Hepatocyte (in vitro differentiated cells): Measurements from ENCODE around the gene ZNF26. TPM values are rescaled to one million over a fixed set of nuclear protein-coding genes. Genes with fewer than 3 reads are reported as not detected.
"Not testable (repeated sequence)": the region's sequence is repeated elsewhere in the genome, so short reads cannot be mapped to it uniquely, and the experiment has no call there.

Source experiments
- DNase-seq: peaks from one replicate; pipeline ENCODE4 v3.0.0-alpha.2; 2016; ENCODE audit warnings: low spot score
- H2AFZ ChIP-seq: fragments of 200-600 bp; sonication (generic); 2 replicates; pipeline ENCODE4 v1.6.0; 2016; ENCODE audit warnings: antibody characterized with exemption, mild to moderate bottlenecking
- H3K27ac ChIP-seq: fragments of 200-600 bp; sonication (generic); 2 replicates; pipeline ENCODE4 v1.5.1; 2016; ENCODE audit warnings: mild to moderate bottlenecking
- H3K27me3 ChIP-seq: fragments of 200-600 bp; sonication (generic); 2 replicates; pipeline ENCODE4 v1.6.1; 2016
- H3K36me3 ChIP-seq: fragments of 200-600 bp; sonication (generic); replicated peaks from 2 replicates; pipeline ENCODE4 v1.5.1; 2016; ENCODE audit warnings: low read depth; ENCODE audit not compliant: insufficient read depth
- H3K4me1 ChIP-seq: fragments of 200-600 bp; sonication (generic); 2 replicates; pipeline ENCODE4 v1.5.1; 2016; ENCODE audit warnings: mild to moderate bottlenecking, moderate library complexity; ENCODE audit not compliant: insufficient read depth
- H3K4me2 ChIP-seq: fragments of 200-600 bp; sonication (generic); 2 replicates; pipeline ENCODE4 v1.6.0; 2016
- H3K4me3 ChIP-seq: fragments of 200-600 bp; sonication (generic); 2 replicates; pipeline ENCODE4 v1.5.1; 2016; ENCODE audit warnings: mild to moderate bottlenecking
- H3K79me2 ChIP-seq: fragments of 200-600 bp; sonication (generic); 2 replicates; pipeline ENCODE4 v1.6.0; 2017; ENCODE audit warnings: mild to moderate bottlenecking
- H3K9me2 ChIP-seq: fragments of 200-600 bp; sonication (generic); replicated peaks from 2 replicates; pipeline ENCODE4 v1.6.0; 2017; ENCODE audit warnings: mild to moderate bottlenecking; ENCODE audit not compliant: insufficient read depth
- H3K9me3 ChIP-seq: fragments of 200-600 bp; sonication (generic); 2 replicates; pipeline ENCODE4 v1.5.1; 2016; ENCODE audit warnings: low read depth, mild to moderate bottlenecking
- H4K20me1 ChIP-seq: fragments of 200-600 bp; sonication (generic); 2 replicates; pipeline ENCODE4 v1.6.0; 2016; ENCODE audit warnings: mild to moderate bottlenecking; ENCODE audit not compliant: insufficient read depth, poor library complexity, severe bottlenecking
- EZH2 ChIP-seq: fragments of 200-600 bp; sonication (generic); IDR thresholded peaks from 2 replicates; pipeline ENCODE4 v1.6.1; 2016; ENCODE audit warnings: antibody characterized with exemption, mild to moderate bottlenecking, borderline replicate concordance
- EZH2phosphoT487 ChIP-seq: fragments of 200-600 bp; sonication (generic); IDR thresholded peaks from one replicate; pipeline ENCODE4 v1.6.1; 2018; ENCODE audit warnings: antibody characterized with exemption, mild to moderate bottlenecking, low read depth, moderate library complexity; ENCODE audit not compliant: unreplicated experiment, severe bottlenecking
- WGBS: methylation state at CpG from one replicate; pipeline ENCODE4 v1.1.6; 2016; ENCODE audit warnings: low lambda C conversion rate; ENCODE audit errors: missing lambda C conversion rate; 5-methylcytosine and 5-hydroxymethylcytosine counted together
- polyA plus RNA-seq: library from polyadenylated mRNA; unstranded; fragments of >200 nt; fragmentation: Nextera tagmentation; extraction: Ambion mirVana; gene quantifications from 2 replicates; pipeline ENCODE4 v1.2.1, GENCODE V29; 2016
- total RNA-seq: library from RNA; depleted of rRNA; stranded (reverse); fragments of >200 nt; gene quantifications from 2 replicates; pipeline ENCODE4 v1.2.3, GENCODE V29; 2014
- TF ChIP-seq, protein P1 (sequence below): fragments of 200-600 bp; sonication (generic); IDR thresholded peaks from 2 replicates; pipeline ENCODE4 v1.5.1; 2016; ENCODE audit warnings: antibody characterized with exemption, mild to moderate bottlenecking; ENCODE audit not compliant: poor library complexity

Gene ZNF26
- total and polyA plus RNA-seq, 2 experiments from 2014 or later: 5.3 to 15.2 TPM

DNA sequence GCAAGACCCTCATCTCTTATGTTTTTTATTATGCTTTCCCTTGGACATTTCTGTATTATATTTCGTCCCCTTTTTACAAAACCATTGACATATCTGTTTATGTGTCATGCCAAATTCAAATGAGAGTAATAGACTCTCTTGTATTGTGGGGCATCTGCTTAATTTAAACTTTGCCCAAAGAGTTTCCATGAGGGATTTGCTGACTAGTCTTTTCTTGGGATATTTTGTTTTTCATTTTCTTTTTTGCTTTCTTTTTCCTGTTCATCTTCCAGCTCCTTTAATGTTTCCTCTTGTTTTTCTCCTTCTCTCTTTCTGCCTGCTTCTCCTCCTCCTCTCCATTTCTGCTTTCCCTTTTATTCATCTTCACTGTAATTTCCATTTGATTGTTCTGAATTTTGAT, 13.8 kb upstream of the ZNF26 start:
- Histone ChIP-seq H3K27me3 (no peaks in the 10 kb centered on the region), H3K9me2 (no peaks in the 10 kb centered on the region), H3K4me3 (no peak overlapping the region), H3K79me2 (no peaks in the 10 kb centered on the region), H3K4me1 (no peaks in the 10 kb centered on the region), H3K27ac (no peak overlapping the region), H3K4me2 (no peak overlapping the region), H4K20me1 (no peaks in the 10 kb centered on the region), H2AFZ (no peak overlapping the region), H3K9me3 (no peaks in the 10 kb centered on the region), H3K36me3 (no peaks in the 10 kb centered on the region)
- DNase-seq: no peak
- TF ChIP-seq EZH2phosphoT487: no peak
- 70% methylated on average over 1 of the region's 1 CpG for WGBS

DNA sequence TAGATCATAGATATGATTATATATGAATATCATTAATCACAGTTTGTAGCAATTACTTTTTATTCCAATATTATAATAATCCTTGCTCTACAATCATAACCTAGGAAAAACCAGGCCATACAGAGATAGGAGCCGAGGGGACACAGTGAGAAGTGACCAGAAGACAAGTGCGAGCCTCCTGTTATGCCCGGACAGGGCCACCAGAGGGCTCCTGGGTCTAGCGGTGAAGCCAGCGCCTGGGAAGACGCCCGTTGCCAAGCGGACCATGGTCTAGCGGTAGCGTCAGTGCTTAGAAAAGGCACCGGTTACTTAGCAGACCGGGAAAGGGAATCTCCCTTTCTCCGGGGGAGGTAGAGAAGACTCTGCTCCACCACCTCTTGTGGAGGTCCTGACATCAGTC, 9.3 kb upstream of the ZNF26 start:
- not testable (repeated sequence) for H3K9me3 ChIP-seq, H2AFZ ChIP-seq, H3K79me2 ChIP-seq, H3K27me3 ChIP-seq, H4K20me1 ChIP-seq, H3K27ac ChIP-seq, H3K36me3 ChIP-seq, H3K9me2 ChIP-seq, DNase-seq, H3K4me3 ChIP-seq, H3K4me2 ChIP-seq, H3K4me1 ChIP-seq
- WGBS: 54% methylated on average over 13 of the region's 13 CpGs

DNA sequence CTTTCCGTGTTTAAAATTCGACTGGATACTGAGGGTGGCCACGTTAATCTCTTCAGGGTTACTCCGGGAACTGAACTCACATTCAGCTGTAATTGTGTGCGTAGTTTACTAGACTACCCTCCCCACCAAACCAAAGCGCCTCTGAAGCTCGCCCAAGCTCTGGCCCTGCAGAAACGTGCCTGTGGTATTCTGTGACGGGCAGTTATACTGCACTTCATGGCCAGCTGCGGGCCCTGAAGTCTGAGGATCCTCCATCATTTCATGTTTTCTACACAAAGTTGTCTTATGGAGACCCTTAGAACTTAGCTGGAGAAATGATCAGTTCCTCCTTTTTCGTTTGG, 688 bp downstream of the ZNF26 start:
- no peaks in the 10 kb centered on the region for H3K9me2 ChIP-seq
- H3K27ac ChIP-seq: peak overlapping the region; percentile 80
- H3K4me2 ChIP-seq: peak overlapping the region; percentile 96
- peaks cover 55% of the 10 kb centered on the region for H3K79me2 ChIP-seq
- 17% methylated on average over 11 of the region's 11 CpGs for WGBS
- H2AFZ ChIP-seq: peak overlapping the region; percentile 84
- H4K20me1 ChIP-seq: no peaks in the 10 kb centered on the region
- H3K4me1 ChIP-seq: peaks cover 8% of the 10 kb centered on the region
- H3K4me3 ChIP-seq: peak overlapping the region; percentile 53
- TF ChIP-seq EZH2: no peak
- no peak for TF ChIP-seq EZH2phosphoT487
- TF ChIP-seq, protein P1, sequence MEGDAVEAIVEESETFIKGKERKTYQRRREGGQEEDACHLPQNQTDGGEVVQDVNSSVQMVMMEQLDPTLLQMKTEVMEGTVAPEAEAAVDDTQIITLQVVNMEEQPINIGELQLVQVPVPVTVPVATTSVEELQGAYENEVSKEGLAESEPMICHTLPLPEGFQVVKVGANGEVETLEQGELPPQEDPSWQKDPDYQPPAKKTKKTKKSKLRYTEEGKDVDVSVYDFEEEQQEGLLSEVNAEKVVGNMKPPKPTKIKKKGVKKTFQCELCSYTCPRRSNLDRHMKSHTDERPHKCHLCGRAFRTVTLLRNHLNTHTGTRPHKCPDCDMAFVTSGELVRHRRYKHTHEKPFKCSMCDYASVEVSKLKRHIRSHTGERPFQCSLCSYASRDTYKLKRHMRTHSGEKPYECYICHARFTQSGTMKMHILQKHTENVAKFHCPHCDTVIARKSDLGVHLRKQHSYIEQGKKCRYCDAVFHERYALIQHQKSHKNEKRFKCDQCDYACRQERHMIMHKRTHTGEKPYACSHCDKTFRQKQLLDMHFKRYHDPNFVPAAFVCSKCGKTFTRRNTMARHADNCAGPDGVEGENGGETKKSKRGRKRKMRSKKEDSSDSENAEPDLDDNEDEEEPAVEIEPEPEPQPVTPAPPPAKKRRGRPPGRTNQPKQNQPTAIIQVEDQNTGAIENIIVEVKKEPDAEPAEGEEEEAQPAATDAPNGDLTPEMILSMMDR: no peak
- H3K9me3 ChIP-seq: peaks cover 8% of the 10 kb centered on the region
- no peaks in the 10 kb centered on the region for H3K27me3 ChIP-seq
- peaks cover 4% of the 10 kb centered on the region for H3K36me3 ChIP-seq
- no peak for DNase-seq

DNA sequence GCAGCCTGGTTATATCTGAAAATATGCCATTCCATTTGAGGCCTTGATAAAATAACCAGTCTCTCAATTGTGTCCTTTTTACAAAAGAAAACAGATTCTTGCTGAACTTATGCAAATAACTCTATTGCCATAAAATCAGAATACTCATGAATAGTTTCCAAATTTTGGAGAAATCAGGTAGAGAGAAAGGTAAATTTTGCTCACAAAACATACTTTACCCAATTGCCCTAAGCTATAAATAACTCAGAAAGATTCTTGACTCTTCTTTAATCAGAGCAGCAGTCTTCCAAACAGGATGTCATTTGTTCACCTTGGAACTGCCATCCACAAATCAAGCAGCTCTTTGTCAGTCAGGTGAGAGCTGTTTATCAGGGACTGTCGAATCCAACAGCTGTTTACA, 12.6 kb downstream of the ZNF26 start:
- WGBS: 53% methylated on average over 1 of the region's 1 CpG
- Histone ChIP-seq H3K4me1 (no peaks in the 10 kb centered on the region), H3K36me3 (no peaks in the 10 kb centered on the region), H2AFZ (no peak overlapping the region), H3K27me3 (no peaks in the 10 kb centered on the region), H3K27ac (no peak overlapping the region), H3K4me3 (no peak overlapping the region), H4K20me1 (no peaks in the 10 kb centered on the region), H3K79me2 (peaks cover 69% of the 10 kb centered on the region), H3K9me2 (no peaks in the 10 kb centered on the region), H3K9me3 (peaks cover 52% of the 10 kb centered on the region), H3K4me2 (no peak overlapping the region)
- no peak for DNase-seq
- TF ChIP-seq EZH2phosphoT487: no peak
- no peak for TF ChIP-seq EZH2
- TF ChIP-seq, protein P1: no peak
